Renal pelvis (tissue), 12 donors: Measurements from ENCODE around the gene SORD. TPM values are rescaled to one million over a fixed set of nuclear protein-coding genes. Genes with fewer than 3 reads are reported as not detected.
"Not testable (repeated sequence)": the region's sequence is repeated elsewhere in the genome, so short reads cannot be mapped to it uniquely, and the experiment has no call there.

Experiments
- DNase-seq: peaks from one replicate; pipeline ENCODE4 v3.0.0-alpha.2; 2013
- long read RNA-seq, 16 experiments: transcript quantifications; one replicate each; lab custom pipeline, GENCODE V29; 2026
- polyA plus RNA-seq, 3 donors: library from polyadenylated mRNA; unstranded; fragments of 120-200 nt; gene quantifications; one replicate each; pipeline ENCODE4 v1.2.1, GENCODE V29; 2013; ENCODE audit not compliant: insufficient read length in 3 of 3

SORD gene
- polyA plus RNA-seq, result 10 to 100 TPM; 45.3 to 48.6 (median 47.5) TPM
- long read RNA-seq, donor 1, full-length matches to known transcripts, result 16 of 16 reads
- long read RNA-seq, donor 1, partial matches to known transcripts, result 0 of 16 reads
- long read RNA-seq, donor 1, other reads (novel, unspliced or antisense), result 0 of 16 reads
- long read RNA-seq, donor 2, full-length matches to known transcripts, result 35 of 46 reads
- long read RNA-seq, donor 2, partial matches to known transcripts, result 11 of 46 reads
- long read RNA-seq, donor 2, other reads (novel, unspliced or antisense), result 0 of 46 reads
- long read RNA-seq, donor 3, full-length matches to known transcripts, result 16 of 16 reads
- long read RNA-seq, donor 3, partial matches to known transcripts, result 0 of 16 reads
- long read RNA-seq, donor 3, other reads (novel, unspliced or antisense), result 0 of 16 reads
- long read RNA-seq, donor 4, full-length matches to known transcripts, result 26 of 53 reads
- long read RNA-seq, donor 4, partial matches to known transcripts, result 27 of 53 reads
- long read RNA-seq, donor 4, other reads (novel, unspliced or antisense), result 0 of 53 reads
- long read RNA-seq, donor 5, full-length matches to known transcripts, result 22 of 22 reads
- long read RNA-seq, donor 5, partial matches to known transcripts, result 0 of 22 reads
- long read RNA-seq, donor 5, other reads (novel, unspliced or antisense), result 0 of 22 reads
- long read RNA-seq, donor 6, full-length matches to known transcripts, result 17 of 27 reads
- long read RNA-seq, donor 6, partial matches to known transcripts, result 10 of 27 reads
- long read RNA-seq, donor 6, other reads (novel, unspliced or antisense), result 0 of 27 reads
- long read RNA-seq, donor 7, full-length matches to known transcripts, result 33 of 33 reads
- long read RNA-seq, donor 7, partial matches to known transcripts, result 0 of 33 reads
- long read RNA-seq, donor 7, other reads (novel, unspliced or antisense), result 0 of 33 reads
- long read RNA-seq, donor 8, full-length matches to known transcripts, result 4 of 4 reads
- long read RNA-seq, donor 8, partial matches to known transcripts, result 0 of 4 reads
- long read RNA-seq, donor 8, other reads (novel, unspliced or antisense), result 0 of 4 reads
- long read RNA-seq, donor 9, full-length matches to known transcripts, result 27 of 40 reads
- long read RNA-seq, donor 9, partial matches to known transcripts, result 13 of 40 reads
- long read RNA-seq, donor 9, other reads (novel, unspliced or antisense), result 0 of 40 reads
- long read RNA-seq, donor 10, full-length matches to known transcripts, result 18 of 18 reads
- long read RNA-seq, donor 10, partial matches to known transcripts, result 0 of 18 reads
- long read RNA-seq, donor 10, other reads (novel, unspliced or antisense), result 0 of 18 reads
- long read RNA-seq, donor 11, full-length matches to known transcripts, result 17 of 17 reads
- long read RNA-seq, donor 11, partial matches to known transcripts, result 0 of 17 reads
- long read RNA-seq, donor 11, other reads (novel, unspliced or antisense), result 0 of 17 reads
- long read RNA-seq, donor 12, full-length matches to known transcripts, result 29 of 43 reads
- long read RNA-seq, donor 12, partial matches to known transcripts, result 14 of 43 reads
- long read RNA-seq, donor 12, other reads (novel, unspliced or antisense), result 0 of 43 reads
- long read RNA-seq, donor 13, full-length matches to known transcripts, result 3 of 11 reads
- long read RNA-seq, donor 13, partial matches to known transcripts, result 8 of 11 reads
- long read RNA-seq, donor 13, other reads (novel, unspliced or antisense), result 0 of 11 reads
- long read RNA-seq, donor 14, result 0 reads
- long read RNA-seq, donor 15, result 0 reads
- long read RNA-seq, donor 16, full-length matches to known transcripts, result 17 of 17 reads
- long read RNA-seq, donor 16, partial matches to known transcripts, result 0 of 17 reads
- long read RNA-seq, donor 16, other reads (novel, unspliced or antisense), result 0 of 17 reads

DNA sequence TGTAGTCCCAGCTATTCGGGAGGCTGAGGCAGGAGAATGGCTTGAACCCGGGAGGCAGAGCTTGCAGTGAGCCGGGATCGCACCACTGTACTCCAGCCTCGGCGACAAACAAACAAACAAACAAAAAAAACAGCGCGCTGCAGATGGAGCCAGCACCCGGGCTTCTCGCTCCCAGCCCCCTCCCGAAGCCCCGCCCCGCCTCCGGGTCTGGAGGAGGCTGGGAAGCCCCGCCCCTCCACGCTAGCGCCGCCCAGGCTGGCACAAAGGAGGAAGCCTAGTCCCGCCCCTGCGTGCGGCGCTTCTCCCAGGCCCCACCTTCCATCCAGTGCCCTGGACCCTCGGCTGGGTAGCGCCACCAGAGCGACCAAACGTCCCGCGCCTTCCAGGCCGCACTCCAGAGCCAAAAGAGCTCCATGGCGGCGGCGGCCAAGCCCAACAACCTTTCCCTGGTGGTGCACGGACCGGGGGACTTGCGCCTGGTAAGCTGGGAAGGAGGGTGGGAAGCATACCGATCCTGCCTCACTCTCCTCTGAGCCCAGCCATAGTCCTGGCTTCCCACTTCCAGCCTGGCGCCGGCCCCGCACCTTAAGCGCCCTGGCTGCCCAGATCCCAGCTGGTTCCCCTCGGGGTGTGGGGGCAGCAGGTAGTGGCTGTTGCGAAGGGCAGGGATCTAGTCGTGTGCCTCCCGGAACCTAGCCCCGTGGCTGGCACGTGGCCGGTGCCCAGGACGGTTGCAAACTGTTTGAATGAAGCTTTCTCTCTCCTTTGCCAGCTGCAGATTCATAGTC lies at the start of gene SORD:
Gene SORD (plus strand): TSS at position 325 of the 788 bp plus-strand sequence. CDS start 89 bp downstream, at position 414.
- DNase-seq, result peak; percentile 92

DNA sequence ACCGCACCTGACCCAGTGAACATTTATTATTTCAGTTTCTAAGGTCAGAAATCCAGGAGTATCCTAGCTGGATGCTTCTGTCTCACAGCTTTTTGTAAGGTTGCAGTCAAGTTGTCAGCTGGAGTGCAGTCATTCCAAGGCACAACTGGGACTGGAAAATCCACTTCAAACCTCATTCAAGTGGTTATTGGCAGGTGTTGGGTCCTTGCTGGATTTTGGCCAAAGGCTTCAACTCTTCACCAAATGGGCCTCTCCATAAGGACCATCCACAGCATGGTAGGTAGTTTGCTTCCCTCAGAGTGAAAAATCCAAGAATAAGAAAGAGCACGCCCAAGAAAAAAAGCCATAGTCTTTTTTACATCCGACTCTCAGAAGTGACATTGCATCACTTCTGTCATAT lies 46.8 kb upstream of the SORD start:
- DNase-seq, result not testable (repeated sequence)

DNA sequence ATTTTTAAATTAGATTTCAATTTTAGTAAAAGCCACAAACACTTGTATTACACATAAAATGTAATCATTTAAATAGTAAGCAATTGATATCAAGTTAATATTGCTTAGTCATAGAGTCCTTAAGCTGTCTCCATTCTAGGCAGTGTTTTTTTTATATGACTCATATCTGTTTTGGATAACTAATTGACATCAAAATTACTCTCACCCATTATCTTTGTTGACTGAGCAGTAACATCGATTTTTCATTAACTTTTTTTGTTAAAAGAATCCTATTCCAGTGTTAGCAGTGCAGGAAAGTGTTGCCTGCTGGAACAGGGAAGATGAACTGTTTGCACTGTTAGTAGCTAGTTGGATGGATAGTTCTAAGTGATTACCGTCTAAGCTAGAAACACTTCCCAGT lies 45.2 kb upstream of the SORD start:
- DNase-seq, result not testable (repeated sequence)

GRCh38 chr15:44979617-44980339 lies 43.2 kb upstream of the SORD start:
- not testable (repeated sequence) for DNase-seq

GRCh38 chr15:44984144-44984543 lies 38.9 kb upstream of the SORD start:
- not testable (repeated sequence) for DNase-seq

DNA sequence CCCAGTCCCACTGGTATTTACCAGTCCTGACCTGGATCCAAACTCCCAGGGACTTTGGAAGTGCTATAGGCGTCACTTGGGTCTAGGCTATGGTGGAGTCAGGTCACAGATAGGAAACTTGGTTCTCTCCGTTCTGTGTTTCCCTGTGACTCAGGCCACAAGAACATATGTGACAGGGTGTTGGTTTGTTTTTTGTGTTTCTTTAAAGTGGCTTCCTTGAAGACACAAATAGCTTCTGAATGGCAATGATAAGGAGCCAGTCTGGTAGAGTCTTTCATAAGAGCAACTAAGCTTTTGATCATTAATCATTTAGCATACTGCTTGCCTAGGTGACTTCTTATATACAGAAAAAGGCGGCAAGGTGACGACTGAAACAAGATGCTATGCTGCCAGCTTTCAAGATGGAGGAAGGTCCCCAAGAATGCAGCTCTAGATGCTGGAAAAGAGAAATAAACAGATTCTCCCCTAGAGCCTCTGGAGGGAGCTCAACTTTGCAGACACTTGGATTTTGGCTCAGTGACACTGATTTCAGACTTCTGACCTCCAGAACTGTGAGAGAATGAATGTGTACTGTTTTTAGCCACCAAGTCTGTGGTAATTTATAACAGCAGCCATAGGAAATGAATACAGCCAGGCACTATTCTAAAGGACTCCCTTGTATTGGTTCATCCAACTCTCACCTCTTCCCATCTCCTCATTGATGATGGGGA lies 36.5 kb upstream of the SORD start:
- not testable (repeated sequence) for DNase-seq

GRCh38 chr15:44987711-44988110 lies 35.3 kb upstream of the SORD start:
- DNase-seq, result not testable (repeated sequence)

- not testable (repeated sequence) for DNase-seq
These were observed 34.7 kb upstream of the SORD start for GRCh38 chr15:44988184-44988869.

- not testable (repeated sequence) for DNase-seq
These were observed 34.1 kb upstream of the SORD start for GRCh38 chr15:44988870-44989219.

- DNase-seq, result not testable (repeated sequence)
These were observed 25.4 kb upstream of the SORD start for GRCh38 chr15:44997632-44998031.

DNA sequence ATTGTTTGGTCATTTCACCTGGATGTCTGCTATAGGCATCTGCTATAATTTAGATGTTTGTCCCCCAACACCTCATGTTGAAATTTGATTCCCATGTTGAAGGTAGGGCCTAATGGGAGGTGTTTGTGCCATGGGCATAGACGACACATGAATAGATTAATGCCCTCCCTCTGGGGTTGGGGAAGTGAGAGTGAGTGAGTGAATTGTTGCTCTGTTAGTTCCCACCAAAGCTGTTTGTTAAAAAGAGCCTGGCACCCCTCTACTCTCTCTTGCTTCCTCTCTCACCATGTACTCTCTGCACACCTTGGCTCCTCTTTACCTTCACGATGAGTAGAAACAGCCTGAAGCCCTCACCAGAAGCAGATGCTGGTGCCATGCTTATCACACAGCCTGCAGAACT lies 23.9 kb upstream of the SORD start:
- DNase-seq, result no peak

- not testable (repeated sequence) for DNase-seq
These were observed 21.8 kb upstream of the SORD start for GRCh38 chr15:45001180-45001579.

GRCh38 chr15:45003731-45004410 lies 19.1 kb upstream of the SORD start:
- not testable (repeated sequence) for DNase-seq

DNA sequence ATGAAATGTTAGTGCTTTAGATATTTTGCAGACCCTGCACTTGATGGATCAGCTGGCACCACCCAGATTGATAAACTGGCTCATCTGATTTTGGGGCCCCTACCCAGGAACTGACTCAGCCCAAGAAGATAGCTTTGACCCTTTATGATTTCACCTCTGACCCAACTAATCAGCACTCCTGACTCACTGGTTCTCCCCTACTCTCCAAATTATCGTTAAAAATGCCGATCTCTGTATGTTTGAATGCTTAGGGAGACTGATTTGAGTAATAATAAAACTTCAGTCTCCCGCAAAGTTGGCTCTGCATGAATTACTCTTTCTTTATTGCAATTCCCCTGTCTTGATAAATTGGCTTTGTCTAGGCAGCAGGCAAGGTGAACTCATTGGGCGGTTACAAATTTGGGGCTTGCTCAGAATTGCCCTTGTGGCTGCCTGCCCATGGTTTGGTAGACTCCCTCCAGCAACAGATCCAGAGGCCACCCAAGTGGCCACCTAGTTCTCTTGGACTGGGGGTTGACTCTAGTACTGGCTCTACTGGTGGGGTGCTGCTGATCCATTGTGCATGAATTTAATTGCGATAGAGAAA lies 18.3 kb upstream of the SORD start:
- not testable (repeated sequence) for DNase-seq

DNA sequence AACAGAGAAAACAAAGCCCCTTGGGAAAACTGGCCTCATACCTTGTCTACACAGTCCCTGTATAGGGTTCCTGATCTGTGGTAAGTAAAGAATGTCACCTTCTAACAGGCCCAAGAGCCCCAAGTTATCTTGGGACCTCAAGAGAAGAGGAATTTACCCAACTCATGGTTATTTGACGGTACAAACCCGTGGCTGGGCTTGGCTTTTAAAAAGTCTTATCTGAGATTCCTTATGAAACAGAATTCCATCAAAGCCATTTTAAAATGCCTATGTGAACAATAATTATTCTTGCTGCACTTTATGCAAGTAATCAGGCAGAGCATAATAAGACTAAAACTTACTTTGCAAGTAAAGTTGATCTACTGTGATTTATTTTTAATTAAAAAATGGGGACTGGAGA lies 13.9 kb upstream of the SORD start:
- no peak for DNase-seq

DNA sequence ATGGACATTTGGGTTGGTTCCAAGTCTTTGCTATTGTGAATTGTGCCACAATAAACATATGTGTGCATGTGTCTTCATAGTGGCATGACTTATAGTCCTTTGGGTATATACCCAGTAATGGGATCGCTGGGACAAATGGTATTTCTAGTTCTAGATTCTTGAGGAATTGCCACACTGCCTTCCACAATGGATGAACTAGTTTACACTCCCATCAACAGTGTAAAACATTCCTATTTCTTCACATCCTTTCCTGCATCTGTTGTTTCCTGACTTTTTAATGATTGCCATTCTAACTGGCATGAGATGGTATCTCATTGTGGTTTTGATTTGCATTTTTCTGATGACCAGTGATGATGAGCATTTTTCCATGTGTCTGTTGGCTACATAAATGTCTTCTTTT lies 7.9 kb upstream of the SORD start:
- DNase-seq, result not testable (repeated sequence)
